Measurements from ENCODE around the gene SFN.
A peak's percentile ranks its signal among the peaks of the same experiment; 100 is the strongest.
"Not testable (repeated sequence)": the region's sequence is repeated elsewhere in the genome, so short reads cannot be mapped to it uniquely, and the experiment has no call there.

SFN gene

DNA sequence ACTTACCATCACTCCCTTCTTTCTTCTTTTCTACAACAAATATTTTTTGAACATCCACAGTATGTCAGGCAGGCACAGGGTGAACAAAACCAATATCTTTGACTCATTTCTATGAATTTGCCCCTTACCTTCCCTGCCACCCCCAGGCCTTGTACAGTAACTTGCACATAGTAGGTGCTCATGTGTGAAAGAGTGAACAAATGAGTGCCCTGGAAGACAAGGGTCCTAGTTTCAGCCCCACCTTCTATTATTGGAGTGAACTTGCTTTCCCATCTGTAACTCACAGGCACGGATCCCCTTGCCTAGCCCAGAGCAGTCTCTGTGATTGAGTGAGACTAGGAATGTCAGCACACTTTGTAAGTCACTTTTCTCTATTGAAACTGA, 23.6 kb upstream of the SFN start:
- no peak for DNase-seq (ENCODE audit: low read depth)

DNA sequence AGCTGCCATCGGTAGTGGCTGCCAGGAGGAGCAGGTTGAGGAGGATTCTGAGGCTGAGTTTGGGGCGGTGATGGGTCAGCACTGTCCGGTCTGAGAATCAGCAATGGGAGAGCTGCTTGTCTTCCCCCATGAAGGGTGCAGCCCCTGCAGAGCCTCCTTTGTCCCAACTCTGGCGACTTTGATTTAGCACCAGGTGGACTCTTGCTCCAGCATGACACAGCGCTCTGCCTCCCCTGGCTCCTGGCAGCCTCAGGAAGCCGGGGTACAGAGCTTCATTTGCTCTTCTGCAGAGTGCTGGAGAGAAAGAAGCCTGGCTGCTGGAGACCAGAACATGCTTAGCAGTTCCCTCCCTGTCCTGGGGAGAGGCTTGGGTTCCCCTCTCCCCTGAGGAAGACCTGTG, 23.2 kb upstream of the SFN start:
- DNase-seq (ENCODE audit: low read depth) = no peak

DNA sequence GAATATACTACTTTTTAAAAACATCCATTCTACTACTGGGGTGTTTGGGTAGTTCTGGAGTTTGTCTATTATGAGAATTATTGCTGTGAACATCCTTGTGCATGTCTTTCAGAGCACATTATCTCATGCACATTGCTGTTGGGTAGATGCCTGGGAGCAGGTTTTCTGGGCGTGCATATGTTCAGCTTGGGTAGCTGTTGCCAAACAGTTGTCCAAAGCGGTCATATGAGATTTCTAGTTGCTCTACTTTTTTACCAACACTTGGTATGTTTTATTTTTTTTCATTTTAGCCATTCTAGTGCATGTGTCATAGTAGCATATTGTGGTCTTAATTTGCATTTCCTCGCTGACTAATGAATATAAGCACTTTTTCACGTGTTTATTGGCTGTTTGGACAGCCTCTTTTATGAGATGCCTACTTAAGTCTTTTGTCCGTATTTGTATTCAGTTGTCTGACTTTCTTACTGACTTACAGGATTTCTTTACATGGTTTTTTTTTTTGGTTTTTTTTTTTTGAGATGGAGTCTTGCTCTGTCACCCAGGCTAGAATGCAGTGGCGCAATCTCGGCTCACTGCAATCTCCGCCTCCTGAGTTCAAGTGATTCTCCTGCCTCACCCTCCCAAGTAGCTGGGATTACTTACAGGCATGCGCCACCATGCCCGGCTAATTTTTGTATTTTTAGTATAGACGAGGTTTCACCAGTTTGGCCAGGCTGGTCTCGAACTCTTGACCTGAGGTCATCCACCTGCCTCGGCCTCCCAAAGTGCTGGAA, 18.3 kb upstream of the SFN start:
- no peak for DNase-seq (ENCODE audit: low read depth)

- DNase-seq (ENCODE audit: low read depth) = not testable (repeated sequence)
Measured at GRCh38 chr1:26847826-26848225, 15.1 kb upstream of the SFN start.

GRCh38 chr1:26848499-26848898, 14.4 kb upstream of the SFN start:
- DNase-seq (ENCODE audit: low read depth) = no peak

GRCh38 chr1:26848941-26849774, 13.8 kb upstream of the SFN start:
- peak; percentile 83 for DNase-seq (ENCODE audit: low read depth)

- no peak for DNase-seq (ENCODE audit: low read depth)
Measured at GRCh38 chr1:26851106-26851684, 11.8 kb upstream of the SFN start.

- DNase-seq (ENCODE audit: low read depth) = no peak
Measured at GRCh38 chr1:26852701-26853100, 10.2 kb upstream of the SFN start.

- DNase-seq (ENCODE audit: low read depth) = peak; percentile 89
Measured at GRCh38 chr1:26853156-26853555, 9.8 kb upstream of the SFN start.

DNA sequence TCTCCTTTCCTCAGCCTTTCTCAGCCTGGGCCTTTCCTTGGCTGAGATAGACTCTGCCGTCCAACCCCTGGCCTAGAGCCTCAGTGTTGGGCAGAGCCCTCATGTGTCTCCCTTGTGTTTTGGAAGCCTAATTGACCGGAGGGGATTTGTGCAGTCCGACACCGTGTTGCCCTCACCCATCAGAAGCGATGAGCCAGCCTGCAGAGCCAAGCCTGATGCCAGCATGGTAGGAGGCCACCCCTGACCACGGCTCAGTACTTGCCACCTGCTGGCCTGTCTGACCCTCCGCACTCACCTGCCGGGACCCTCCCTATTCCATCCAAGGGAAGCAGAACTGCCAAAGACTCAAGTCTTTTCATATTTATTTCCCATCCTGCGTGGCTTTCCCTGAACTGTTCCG, 9.3 kb upstream of the SFN start:
- DNase-seq (ENCODE audit: low read depth) = no peak

DNA sequence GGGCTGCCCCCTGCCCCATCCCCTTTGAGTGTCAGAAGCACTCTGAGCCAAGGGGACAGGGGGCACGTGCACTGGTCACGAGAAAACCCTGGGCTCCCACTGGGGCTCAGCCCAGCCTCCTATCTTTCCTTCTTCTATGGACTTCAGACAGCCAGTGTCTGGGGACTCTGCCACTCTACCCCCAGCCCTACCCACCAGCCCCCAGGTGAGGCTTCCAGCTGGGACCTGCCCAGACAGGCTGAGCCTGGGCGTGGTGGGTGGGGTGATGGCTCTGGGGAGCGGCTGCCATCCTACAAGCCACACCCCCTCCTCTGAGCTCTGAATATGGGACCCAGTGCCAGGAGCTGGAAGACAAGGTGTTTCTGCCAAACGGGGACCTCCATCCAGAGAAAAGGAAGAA, 8.0 kb upstream of the SFN start:
- DNase-seq (ENCODE audit: low read depth) = no peak

- DNase-seq (ENCODE audit: low read depth) = no peak
Measured at GRCh38 chr1:26855636-26856035, 7.3 kb upstream of the SFN start.

DNA sequence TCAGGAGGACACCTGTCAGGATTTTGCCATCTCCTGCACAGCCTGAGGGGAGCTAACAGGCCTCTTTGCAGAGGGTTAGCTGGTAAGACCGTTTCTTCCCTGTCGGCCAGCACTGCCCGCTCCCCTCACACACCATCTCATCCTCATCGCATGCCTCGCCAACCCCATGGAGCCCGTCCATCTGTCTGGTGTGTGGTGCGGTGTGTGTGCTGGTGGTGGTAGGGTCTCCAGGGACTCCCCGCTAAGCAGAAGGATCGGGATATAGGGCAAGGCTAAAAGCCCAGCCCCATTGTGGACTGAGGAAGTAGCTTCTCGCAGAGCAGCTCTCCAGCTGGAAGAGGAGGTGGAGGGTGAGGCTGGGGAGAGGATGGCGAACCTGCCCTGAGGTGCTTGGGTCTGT, 6.8 kb upstream of the SFN start:
- DNase-seq (ENCODE audit: low read depth) = no peak

GRCh38 chr1:26856604-26857469, 6.1 kb upstream of the SFN start:
- no peak for DNase-seq (ENCODE audit: low read depth)

DNA sequence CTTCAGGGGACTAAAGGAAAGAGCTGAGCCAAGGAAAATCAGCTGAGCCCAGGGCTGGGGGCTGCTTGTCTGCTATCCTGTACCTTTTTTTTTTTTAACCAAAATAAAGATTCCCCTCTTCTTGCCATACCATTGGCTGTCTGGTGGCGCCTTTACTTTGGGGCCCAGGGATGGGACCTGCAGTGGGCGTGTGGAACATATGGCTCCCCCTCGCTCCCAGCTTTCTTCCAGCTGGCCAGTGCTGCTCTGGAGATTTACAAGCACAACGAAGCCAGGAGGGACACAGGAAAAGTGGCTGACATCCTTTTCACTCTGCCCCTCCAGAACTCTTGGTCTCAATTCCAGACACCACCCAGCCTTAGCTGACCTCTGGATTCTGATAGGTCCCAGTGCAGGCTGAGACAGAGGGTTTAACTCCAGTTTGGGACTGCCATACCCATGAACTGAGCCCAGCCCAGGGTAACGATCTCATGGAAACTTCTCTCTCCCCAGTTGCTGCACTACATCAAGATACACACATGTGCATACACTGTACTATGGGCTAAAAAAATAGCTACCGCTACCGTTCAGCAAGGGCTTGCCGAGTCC, 5.4 kb upstream of the SFN start:
- DNase-seq (ENCODE audit: low read depth) = no peak

DNA sequence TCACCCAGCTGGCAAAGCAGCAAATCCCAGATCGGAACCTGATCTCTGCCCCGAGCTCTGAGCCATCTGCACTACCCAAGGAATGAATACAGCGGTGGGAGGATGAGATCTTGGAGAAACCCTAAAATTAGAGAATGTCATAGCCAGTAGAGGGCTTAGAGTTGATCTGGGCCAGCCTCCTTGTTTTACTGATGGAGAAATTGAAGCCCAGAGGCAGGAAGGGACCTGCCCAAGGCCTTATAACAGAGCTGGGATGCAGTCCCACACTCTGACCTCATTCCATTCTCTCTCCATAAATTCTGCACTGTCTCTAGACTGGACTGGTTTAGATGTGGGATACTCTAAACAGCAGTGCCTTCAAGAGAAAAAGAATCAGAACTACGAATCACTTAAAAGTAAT, 4.8 kb upstream of the SFN start:
- peak; percentile 14 for DNase-seq (ENCODE audit: low read depth)

GRCh38 chr1:26858891-26859640, 3.9 kb upstream of the SFN start:
- DNase-seq (ENCODE audit: low read depth) = no peak

DNA sequence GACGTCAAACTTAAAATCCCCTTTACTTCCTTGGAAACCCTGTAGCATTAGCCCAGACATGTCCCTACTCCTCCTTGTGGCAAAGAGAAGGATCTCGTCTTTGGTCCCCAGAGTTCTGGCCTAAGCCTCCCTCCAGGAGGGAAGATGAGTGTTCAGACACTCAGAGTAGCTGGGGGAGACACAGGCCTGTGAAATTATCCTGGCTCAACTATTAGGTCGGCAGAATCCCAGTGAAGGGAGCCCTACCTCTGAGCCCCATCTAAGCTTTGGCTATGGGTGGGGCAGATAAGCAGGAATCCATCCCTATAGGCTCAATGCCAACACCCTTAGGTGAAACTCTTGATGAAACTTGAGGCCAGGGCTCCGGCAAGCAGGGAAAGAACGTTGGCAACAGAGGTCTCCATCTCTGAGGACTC, 1.7 kb upstream of the SFN start:
- peak; percentile 65 for DNase-seq (ENCODE audit: low read depth)

DNA sequence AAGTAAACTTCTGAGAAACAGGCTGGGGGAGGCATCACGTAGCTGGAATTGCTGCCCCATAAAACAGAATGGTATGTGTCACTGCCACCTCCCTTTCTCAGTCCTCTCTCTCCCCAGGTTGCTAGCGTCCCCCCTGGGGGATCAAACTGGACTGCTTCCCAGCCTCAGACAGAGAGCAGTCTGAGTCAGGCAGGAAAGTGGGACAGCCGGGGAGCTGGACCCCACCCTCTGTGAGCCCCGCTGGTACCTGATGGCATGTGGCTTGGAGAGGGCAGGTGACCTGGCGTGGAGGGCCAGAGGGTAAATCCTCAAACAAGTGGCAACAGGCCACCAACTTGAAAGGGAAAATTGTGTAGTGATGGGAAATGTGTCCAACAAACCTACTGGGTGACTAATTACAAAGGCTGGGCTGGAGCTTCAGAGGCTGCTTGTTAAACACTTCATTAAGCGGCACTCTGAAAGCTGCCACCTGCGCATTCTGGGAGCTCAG, 1.0 kb upstream of the SFN start:
- DNase-seq (ENCODE audit: low read depth) = peak; percentile 47

DNA sequence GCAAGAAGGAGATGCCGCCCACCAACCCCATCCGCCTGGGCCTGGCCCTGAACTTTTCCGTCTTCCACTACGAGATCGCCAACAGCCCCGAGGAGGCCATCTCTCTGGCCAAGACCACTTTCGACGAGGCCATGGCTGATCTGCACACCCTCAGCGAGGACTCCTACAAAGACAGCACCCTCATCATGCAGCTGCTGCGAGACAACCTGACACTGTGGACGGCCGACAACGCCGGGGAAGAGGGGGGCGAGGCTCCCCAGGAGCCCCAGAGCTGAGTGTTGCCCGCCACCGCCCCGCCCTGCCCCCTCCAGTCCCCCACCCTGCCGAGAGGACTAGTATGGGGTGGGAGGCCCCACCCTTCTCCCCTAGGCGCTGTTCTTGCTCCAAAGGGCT, 732 bp downstream of the SFN start:
- no peak for DNase-seq (ENCODE audit: low read depth)
